Mesenchymal stem cell (in vitro differentiated cells and primary cell): Measurements from ENCODE around the gene CDC123.
"Not testable (repeated sequence)": the region's sequence is repeated elsewhere in the genome, so short reads cannot be mapped to it uniquely, and the experiment has no call there.

ENCODE experiments used
- DNase-seq: peaks from one replicate; pipeline ENCODE4 v3.0.0-alpha.2; 2013
- H2AFZ ChIP-seq: one replicate; pipeline ENCODE4 v1.6.1; 2013; ENCODE audit warnings: low read depth, mild to moderate bottlenecking, control low read depth, inconsistent platforms, low read length, moderate library complexity
- H2AK5ac ChIP-seq: 2 replicates; pipeline ENCODE4 v1.6.1; 2013; ENCODE audit warnings: low read length, moderate library complexity, mild to moderate bottlenecking, inconsistent platforms; ENCODE audit not compliant: severe bottlenecking
- H2BK120ac ChIP-seq: one replicate; pipeline ENCODE4 v1.6.1; 2013; ENCODE audit warnings: low read depth, mild to moderate bottlenecking, inconsistent platforms, low read length, moderate library complexity
- H2BK12ac ChIP-seq, 2 experiments: one replicate each; pipeline ENCODE4 v1.6.1; 2013; ENCODE audit warnings: inconsistent platforms in 2 of 2, low read length in 2 of 2, mild to moderate bottlenecking in 2 of 2, moderate library complexity in 2 of 2, control low read depth in 1 of 2
- H2BK15ac ChIP-seq: one replicate; pipeline ENCODE4 v1.6.1; 2013; ENCODE audit warnings: mild to moderate bottlenecking, low read depth, inconsistent platforms; ENCODE audit not compliant: poor library complexity, severe bottlenecking
- H2BK5ac ChIP-seq: 2 replicates; pipeline ENCODE4 v1.6.1; 2013; ENCODE audit warnings: low read depth, mild to moderate bottlenecking, low read length, control low read depth, inconsistent platforms; ENCODE audit not compliant: poor library complexity, severe bottlenecking
- H3K14ac ChIP-seq, 2 experiments: one replicate each; pipeline ENCODE4 v1.6.1; 2013; ENCODE audit warnings: inconsistent platforms in 2 of 2, low read length in 2 of 2, control low read depth in 1 of 2, mild to moderate bottlenecking in 1 of 2, moderate library complexity in 1 of 2
- H3K18ac ChIP-seq, 2 experiments: one replicate each; pipeline ENCODE4 v1.6.1; 2013; ENCODE audit warnings: inconsistent platforms in 2 of 2, low read length in 2 of 2, control low read depth in 1 of 2, low read depth in 1 of 2, mild to moderate bottlenecking in 1 of 2
- H3K23ac ChIP-seq, 2 experiments: one replicate each; pipeline ENCODE4 v1.6.1; 2013; ENCODE audit warnings: inconsistent platforms in 2 of 2, low read length in 2 of 2, mild to moderate bottlenecking in 2 of 2, moderate library complexity in 2 of 2, control low read depth in 1 of 2
- H3K27ac ChIP-seq: 2 replicates; pipeline ENCODE4 v1.5.1; 2013; ENCODE audit warnings: mild to moderate bottlenecking, moderate library complexity, low read length, control low read depth, inconsistent platforms; ENCODE audit not compliant: poor library complexity, severe bottlenecking
- H3K27me3 ChIP-seq, 2 experiments: 2 replicates each; pipeline versions ENCODE4 v1.6.1 to v1.7.0; 2013; ENCODE audit warnings: low read length in 2 of 2, mild to moderate bottlenecking in 2 of 2, moderate library complexity in 2 of 2, control low read depth in 1 of 2, inconsistent platforms in 1 of 2; ENCODE audit not compliant: control insufficient read depth in 1 of 2, insufficient read depth in 1 of 2
- H3K36me3 ChIP-seq, 2 experiments: 2 replicates each; pipeline versions ENCODE4 v1.6.1 to v1.7.0; 2013; ENCODE audit warnings: low read length in 2 of 2, control low read depth in 1 of 2, inconsistent platforms in 1 of 2, low read depth in 1 of 2, mild to moderate bottlenecking in 1 of 2; ENCODE audit not compliant: insufficient read depth in 2 of 2, control insufficient read depth in 1 of 2
- H3K4ac ChIP-seq, 2 experiments: one replicate each; pipeline ENCODE4 v1.6.1; 2013; ENCODE audit warnings: inconsistent platforms in 2 of 2, low read length in 2 of 2, mild to moderate bottlenecking in 2 of 2, moderate library complexity in 2 of 2, control low read depth in 1 of 2, low read depth in 1 of 2
- H3K4me1 ChIP-seq: 2 replicates; pipeline ENCODE4 v1.6.1; 2013; ENCODE audit warnings: low read depth, low read length, control low read depth; ENCODE audit not compliant: control insufficient read depth, insufficient read depth
- H3K4me2 ChIP-seq: 2 replicates; pipeline ENCODE4 v1.6.1; 2013; ENCODE audit warnings: low read length, mild to moderate bottlenecking, inconsistent platforms; ENCODE audit not compliant: poor library complexity, severe bottlenecking
- H3K4me3 ChIP-seq, 2 experiments: 2 replicates each; pipeline versions ENCODE4 v1.5.1 to v1.7.0; 2013; ENCODE audit warnings: low read length in 2 of 2, mild to moderate bottlenecking in 2 of 2, control low read depth in 1 of 2, low read depth in 1 of 2; ENCODE audit not compliant: insufficient read depth in 1 of 2
- H3K79me1 ChIP-seq: replicated peaks from 2 replicates; pipeline ENCODE4 v1.6.1; 2013; ENCODE audit warnings: mild to moderate bottlenecking, control low read depth, low read length, inconsistent platforms; ENCODE audit not compliant: poor library complexity, severe bottlenecking
- H3K9ac ChIP-seq: 2 replicates; pipeline ENCODE4 v1.7.0; 2013; ENCODE audit warnings: mild to moderate bottlenecking, low read length, moderate library complexity
- H3K9me3 ChIP-seq: 2 replicates; pipeline ENCODE4 v1.7.0; 2013; ENCODE audit warnings: mild to moderate bottlenecking, low read length; ENCODE audit not compliant: control insufficient read depth
- H4K8ac ChIP-seq: one replicate; pipeline ENCODE4 v1.6.1; 2013; ENCODE audit warnings: inconsistent platforms, mild to moderate bottlenecking, low read length, moderate library complexity
- H4K91ac ChIP-seq: one replicate; pipeline ENCODE4 v1.6.1; 2013; ENCODE audit warnings: mild to moderate bottlenecking, low read length, inconsistent platforms
- WGBS: methylation state at CpG from one replicate; pipeline ENCODE4 v1.1.7; 2013; ENCODE audit warnings: mixed read lengths; 5-methylcytosine and 5-hydroxymethylcytosine counted together

The CDC123 gene

DNA sequence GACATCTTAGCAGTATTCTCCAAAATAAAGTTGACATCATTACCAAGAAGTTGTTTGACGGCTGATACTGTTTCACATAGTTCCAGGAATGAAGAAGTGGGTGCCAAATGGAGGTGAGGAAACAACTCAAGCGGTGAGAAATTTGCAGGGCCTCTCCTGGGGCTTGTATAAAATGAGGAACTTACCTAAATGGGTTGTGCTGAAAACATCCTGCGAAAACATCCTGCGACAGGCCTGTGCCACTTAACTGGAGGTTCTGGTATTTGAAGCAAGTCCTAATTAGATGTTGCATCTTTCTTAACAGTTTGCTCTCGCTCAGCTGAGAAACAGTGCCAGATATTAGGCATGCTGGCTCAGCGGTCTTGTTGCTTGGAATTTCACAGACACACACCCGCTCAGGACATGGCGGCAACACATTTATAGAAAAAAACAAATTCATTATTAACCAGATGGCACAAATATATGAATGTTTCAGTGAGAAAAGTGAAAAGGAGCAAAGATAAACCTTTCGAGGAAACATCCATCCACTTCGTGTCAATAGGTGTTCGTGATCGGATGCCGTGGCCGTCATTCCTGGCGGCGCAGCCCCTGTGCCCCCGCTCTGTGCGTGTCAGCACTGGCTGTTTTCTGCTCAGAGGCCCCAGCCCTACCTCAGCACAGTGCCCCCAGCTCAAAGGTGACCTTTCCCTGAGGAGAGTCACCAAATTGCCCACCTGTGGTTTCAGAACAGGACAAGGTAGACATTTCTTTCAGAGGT, 48.1 kb downstream of the CDC123 start:
- Histone ChIP-seq H3K4me2 (no peak overlapping the region), H3K4me3 (no peak overlapping the region), H3K4ac (no peak overlapping the region), H3K27me3 (no peaks in the 10 kb centered on the region), H3K23ac (no peak overlapping the region), H3K27ac (no peak overlapping the region), H3K4me1 (no peaks in the 10 kb centered on the region), H2BK5ac (no peak overlapping the region), H3K9ac (no peak overlapping the region), H4K8ac (no peak overlapping the region), H2AFZ (no peak overlapping the region), H3K9me3 (no peaks in the 10 kb centered on the region), H2BK15ac (no peak overlapping the region), H2BK12ac (no peak overlapping the region), H4K91ac (no peak overlapping the region), H3K79me1 (peaks cover 19% of the 10 kb centered on the region), H2BK120ac (no peak overlapping the region), H2AK5ac (no peak overlapping the region), H3K14ac (no peak overlapping the region), H3K36me3 (peaks cover 64 to 72% of the 10 kb centered on the region in 2 experiments), H3K18ac (no peak overlapping the region)
- WGBS = 98% methylated on average over 16 of the region's 18 CpGs
- DNase-seq = no peak

DNA sequence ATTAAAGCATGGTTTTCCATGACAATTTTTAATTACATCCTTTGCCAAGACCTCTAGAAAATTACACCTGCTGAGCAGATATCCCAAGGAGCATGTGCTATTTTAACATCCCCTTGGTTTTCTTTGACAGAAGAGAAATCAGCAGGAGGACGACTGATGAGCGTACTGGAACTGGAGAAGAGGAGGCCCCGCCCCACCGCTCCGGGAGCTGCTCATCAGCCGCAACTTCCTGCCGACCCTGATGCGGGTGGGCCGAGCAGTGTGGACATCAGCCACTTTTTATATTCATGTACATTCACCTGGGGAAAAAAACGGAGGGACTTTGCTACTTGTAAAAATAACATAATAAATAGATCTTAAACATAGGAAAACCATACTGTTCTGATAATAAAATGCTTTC, 54.2 kb downstream of the CDC123 start:
- no peak overlapping the region for H3K4me2 ChIP-seq
- peaks cover 44 to 48% of the 10 kb centered on the region in 2 experiments for H3K36me3 ChIP-seq
- H3K18ac ChIP-seq = no peak overlapping the region
- no peak overlapping the region for H2BK5ac ChIP-seq
- H2AK5ac ChIP-seq = no peak overlapping the region
- H3K23ac ChIP-seq = no peak overlapping the region
- no peak overlapping the region for H3K9ac ChIP-seq
- H3K9me3 ChIP-seq = no peaks in the 10 kb centered on the region
- no peak overlapping the region for H3K14ac ChIP-seq
- H3K4me3 ChIP-seq = no peak overlapping the region
- H3K79me1 ChIP-seq = peaks cover 1% of the 10 kb centered on the region
- 92% methylated on average over 6 of the region's 10 CpGs for WGBS
- no peak overlapping the region for H4K91ac ChIP-seq
- H2BK12ac ChIP-seq = no peak overlapping the region
- no peak overlapping the region for H2BK15ac ChIP-seq
- H3K27ac ChIP-seq = no peak overlapping the region
- no peak overlapping the region for H2BK120ac ChIP-seq
- H2AFZ ChIP-seq = no peak overlapping the region
- H3K4me1 ChIP-seq = no peaks in the 10 kb centered on the region
- H3K27me3 ChIP-seq = no peaks in the 10 kb centered on the region
- no peak overlapping the region for H4K8ac ChIP-seq
- H3K4ac ChIP-seq = no peak overlapping the region
- no peak for DNase-seq

GRCh38 chr10:12250702-12251101, 54.7 kb downstream of the CDC123 start:
- not testable (repeated sequence) for H3K4me3 ChIP-seq, H2BK120ac ChIP-seq, DNase-seq, H4K8ac ChIP-seq, H2BK12ac ChIP-seq, H3K14ac ChIP-seq, H3K23ac ChIP-seq, H2AFZ ChIP-seq, H3K9me3 ChIP-seq, H3K79me1 ChIP-seq, H3K27me3 ChIP-seq, H4K91ac ChIP-seq, H3K4me2 ChIP-seq, H3K27ac ChIP-seq, H2BK15ac ChIP-seq, H2BK5ac ChIP-seq, H3K4ac ChIP-seq, H3K9ac ChIP-seq, H3K18ac ChIP-seq, H2AK5ac ChIP-seq, H3K4me1 ChIP-seq
- WGBS = 100% methylated on average over 5 of the region's 5 CpGs
- peaks cover 40 to 42% of the 10 kb centered on the region in 2 experiments for H3K36me3 ChIP-seq

- no peak overlapping the region for H2AFZ ChIP-seq
- no peak overlapping the region for H3K4me3 ChIP-seq
- no peaks in the 10 kb centered on the region for H3K9me3 ChIP-seq
- H2BK12ac ChIP-seq = no peak overlapping the region
- no peak overlapping the region for H2BK120ac ChIP-seq
- no peak for DNase-seq
- no peak overlapping the region for H3K18ac ChIP-seq
- no peak overlapping the region for H3K9ac ChIP-seq
- peaks cover 1% of the 10 kb centered on the region for H3K79me1 ChIP-seq
- no peak overlapping the region for H2BK5ac ChIP-seq
- H4K8ac ChIP-seq = no peak overlapping the region
- H3K4me2 ChIP-seq = no peak overlapping the region
- no peak overlapping the region for H3K27ac ChIP-seq
- H3K27me3 ChIP-seq = no peaks in the 10 kb centered on the region
- H2BK15ac ChIP-seq = no peak overlapping the region
- WGBS = 100% methylated on average over 3 of the region's 5 CpGs
- H4K91ac ChIP-seq = no peak overlapping the region
- peaks cover 32 to 34% of the 10 kb centered on the region in 2 experiments for H3K36me3 ChIP-seq
- no peak overlapping the region for H3K4ac ChIP-seq
- no peak overlapping the region for H2AK5ac ChIP-seq
- no peak overlapping the region for H3K14ac ChIP-seq
- no peak overlapping the region for H3K23ac ChIP-seq
- H3K4me1 ChIP-seq = no peaks in the 10 kb centered on the region
Observed at GRCh38 chr10:12251581-12251980, 55.6 kb downstream of the CDC123 start.
